ENCODE data around the gene UBE3D.
"Not testable (repeated sequence)": the region's sequence is repeated elsewhere in the genome, so short reads cannot be mapped to it uniquely, and the experiment has no call there.

The UBE3D gene

DNA sequence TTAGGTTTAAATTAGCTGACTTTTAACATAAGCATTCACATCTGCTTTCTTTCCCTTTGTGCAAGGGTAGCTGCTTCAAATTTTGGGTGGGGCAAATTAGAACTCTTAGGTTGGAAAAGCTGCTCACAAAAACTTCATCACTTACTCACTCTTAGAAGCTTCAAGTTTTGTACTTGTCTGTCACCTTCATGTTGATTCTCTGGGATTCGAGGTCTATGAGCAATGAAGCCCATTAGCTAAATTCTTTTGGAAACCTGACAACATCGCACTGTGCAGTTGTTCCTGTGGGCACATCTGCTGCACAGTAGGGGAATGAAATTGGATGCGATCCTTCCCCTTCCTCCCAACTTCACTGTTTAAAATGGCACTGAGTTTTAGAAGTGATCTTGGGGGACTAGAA, 156.1 kb downstream of the UBE3D start:
- DNase-seq (ENCODE audit: low read depth) = no peak

DNA sequence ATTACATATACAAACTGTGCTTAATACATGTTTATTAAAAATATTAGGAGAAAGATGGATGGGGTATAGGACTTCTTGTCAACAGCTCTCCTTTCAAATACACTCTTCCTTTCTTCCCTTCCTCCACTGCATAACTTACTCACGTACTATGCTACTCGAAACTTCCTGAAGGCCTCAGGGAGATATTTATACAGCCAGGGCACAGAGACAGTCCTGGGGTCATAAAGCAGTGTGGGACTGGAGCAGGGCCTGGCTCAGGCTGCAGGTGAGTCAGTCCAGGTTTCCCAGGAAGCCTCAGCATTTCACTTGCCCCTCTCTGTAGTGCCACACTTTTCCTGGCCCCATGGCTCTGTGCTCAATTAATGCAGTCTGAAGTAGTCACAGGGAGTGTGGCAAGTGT, 157.0 kb downstream of the UBE3D start:
- DNase-seq (ENCODE audit: low read depth) = no peak

- no peak for DNase-seq (ENCODE audit: low read depth)
Measured at GRCh38 chr6:82906951-82907350, 158.7 kb downstream of the UBE3D start.

- no peak for DNase-seq (ENCODE audit: low read depth)
Measured at GRCh38 chr6:82906489-82906888, 159.2 kb downstream of the UBE3D start.

DNA sequence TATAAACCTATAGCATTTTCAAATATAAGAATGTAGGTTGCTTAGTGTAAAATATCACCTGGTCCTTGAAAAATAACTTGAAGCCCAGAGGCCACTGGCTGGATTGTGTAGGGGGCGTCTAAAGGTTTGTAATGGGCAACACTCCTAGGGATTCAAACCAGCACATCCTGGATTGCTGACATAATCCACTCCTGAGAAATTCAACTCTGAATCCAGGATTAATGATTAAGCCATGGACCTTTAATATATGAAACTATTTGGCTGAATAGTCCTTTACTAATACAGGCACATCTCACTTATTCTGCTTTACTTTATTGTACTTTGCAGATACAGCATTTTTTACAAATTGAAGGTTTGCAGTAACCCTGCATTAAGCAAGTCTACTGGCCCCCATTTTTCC, 160.8 kb downstream of the UBE3D start:
- DNase-seq (ENCODE audit: low read depth) = no peak

DNA sequence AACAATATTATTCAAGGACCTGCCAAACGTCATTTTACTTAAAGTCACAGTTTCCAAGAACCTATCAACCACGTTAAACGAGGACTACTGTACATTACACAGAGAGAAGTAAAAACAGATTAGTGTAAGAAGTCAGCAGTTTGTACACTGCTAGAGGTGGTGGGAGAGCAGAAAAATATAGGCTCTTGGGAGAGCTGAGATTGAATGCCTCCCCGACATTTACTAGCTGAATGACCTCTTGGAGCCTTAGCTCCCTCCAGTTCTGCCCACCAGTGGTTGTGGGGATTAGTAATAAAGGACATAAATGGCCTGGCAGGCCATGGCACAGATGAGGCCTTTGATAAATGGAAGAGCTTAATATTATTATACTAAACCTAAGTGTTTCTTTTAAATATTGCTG, 161.4 kb downstream of the UBE3D start:
- no peak for DNase-seq (ENCODE audit: low read depth)

DNA sequence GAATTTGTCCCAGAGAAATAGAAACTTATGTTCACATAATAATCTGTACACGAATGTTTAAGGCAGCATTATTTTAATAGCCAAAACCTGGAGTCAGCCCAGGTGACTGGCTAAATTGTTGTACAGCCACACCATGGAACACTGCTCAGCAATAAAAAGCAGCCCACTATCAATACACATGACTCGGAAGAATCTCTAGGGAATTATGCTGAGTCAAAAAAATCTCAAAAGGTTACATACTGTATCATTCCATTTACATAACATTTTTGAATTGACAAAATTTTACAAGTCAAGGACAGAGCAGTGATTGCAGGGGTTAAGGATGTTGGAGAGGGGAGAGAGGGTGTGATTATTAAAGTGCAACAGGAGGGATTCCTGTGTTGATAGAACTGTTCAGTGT, 163.4 kb downstream of the UBE3D start:
- DNase-seq (ENCODE audit: low read depth) = no peak

DNA sequence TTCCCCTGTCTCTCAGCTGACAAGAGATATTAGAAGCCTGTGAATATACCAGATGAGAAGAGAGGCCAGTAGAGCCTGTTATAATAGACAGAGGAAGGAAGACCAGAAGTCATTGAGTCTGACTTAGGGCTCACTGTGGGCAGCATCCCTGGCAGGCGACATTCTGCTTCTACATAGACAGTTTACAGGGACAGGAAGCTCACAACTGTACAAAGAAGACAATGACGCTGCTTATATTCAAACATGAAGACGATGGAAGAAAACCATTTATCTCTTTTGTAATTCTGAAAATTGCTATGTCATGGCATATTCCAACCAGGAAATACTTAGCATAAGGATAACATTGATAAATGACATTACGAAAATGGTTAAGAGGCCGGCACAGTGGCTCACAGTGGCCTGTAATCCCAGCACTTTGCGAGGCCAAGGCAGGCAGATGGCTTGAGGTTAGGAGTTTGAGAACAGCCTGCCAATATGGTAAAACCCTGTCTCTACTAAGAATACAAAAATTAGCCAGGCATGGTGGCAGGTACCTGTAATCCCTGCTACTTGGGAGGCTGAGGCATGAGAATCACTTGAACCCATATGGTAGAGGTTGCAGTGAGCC, 170.9 kb downstream of the UBE3D start:
- no peak for DNase-seq (ENCODE audit: low read depth)

- no peak for DNase-seq (ENCODE audit: low read depth)
Measured at GRCh38 chr6:82893889-82894652, 171.6 kb downstream of the UBE3D start.

DNA sequence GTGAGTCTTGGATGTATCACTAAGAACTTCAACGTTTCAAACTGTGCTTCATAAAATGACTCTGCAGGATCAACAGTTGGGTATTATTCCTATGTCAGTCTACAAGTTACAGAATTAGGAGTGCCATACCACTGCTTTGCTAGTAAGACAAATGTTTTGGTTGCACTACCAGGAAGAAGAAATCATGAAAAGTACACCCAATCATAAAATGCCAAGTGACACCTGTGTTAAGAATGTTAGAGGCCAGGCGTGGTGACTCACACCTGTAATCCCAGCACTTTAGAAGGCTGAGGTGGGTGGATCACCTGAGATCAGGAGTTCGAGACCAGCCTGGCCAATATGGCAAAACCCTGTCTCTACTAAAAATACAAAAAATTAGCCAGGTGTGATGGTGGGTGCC, 174.1 kb downstream of the UBE3D start:
- DNase-seq (ENCODE audit: low read depth) = not testable (repeated sequence)

- no peak for DNase-seq (ENCODE audit: low read depth)
Measured at GRCh38 chr6:82891076-82891475, 174.6 kb downstream of the UBE3D start.

DNA sequence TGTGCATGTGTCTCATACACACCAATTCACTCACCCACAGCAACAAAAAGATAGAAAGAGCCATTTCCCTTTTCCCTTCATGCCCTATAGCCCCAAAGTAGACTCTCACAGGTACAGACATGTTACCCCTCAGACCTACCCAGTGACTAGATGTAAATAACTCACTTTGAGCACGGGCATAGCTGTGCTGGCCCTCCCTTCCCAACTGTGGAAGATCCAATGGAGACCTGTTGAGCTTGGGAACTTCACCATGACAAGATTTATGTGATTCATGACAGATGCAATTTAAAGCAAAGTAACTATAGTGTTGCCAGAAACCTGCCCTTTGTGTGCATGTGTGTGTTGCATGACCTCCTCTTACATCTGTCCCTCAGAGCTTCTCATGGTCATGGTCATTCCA, 175.4 kb downstream of the UBE3D start:
- DNase-seq (ENCODE audit: low read depth) = no peak

DNA sequence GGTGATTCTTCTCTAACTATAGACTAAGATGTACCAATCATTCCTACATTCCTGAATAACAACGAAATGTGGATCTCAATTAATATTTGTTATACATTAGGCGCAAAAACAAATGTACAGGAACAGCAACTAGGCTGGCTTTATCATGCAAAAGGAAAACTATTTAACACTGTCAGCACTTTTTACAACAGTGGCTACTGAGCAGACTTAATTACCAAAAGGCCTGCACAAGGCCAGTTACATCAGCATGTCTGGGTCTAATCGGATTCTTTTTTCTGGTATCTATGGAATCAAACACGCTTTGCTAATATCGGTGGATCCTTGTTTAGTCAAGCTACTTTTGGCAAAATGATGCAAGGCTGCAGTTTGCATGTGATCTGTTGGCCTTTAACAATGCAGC, 176.5 kb downstream of the UBE3D start:
- DNase-seq (ENCODE audit: low read depth) = no peak

DNA sequence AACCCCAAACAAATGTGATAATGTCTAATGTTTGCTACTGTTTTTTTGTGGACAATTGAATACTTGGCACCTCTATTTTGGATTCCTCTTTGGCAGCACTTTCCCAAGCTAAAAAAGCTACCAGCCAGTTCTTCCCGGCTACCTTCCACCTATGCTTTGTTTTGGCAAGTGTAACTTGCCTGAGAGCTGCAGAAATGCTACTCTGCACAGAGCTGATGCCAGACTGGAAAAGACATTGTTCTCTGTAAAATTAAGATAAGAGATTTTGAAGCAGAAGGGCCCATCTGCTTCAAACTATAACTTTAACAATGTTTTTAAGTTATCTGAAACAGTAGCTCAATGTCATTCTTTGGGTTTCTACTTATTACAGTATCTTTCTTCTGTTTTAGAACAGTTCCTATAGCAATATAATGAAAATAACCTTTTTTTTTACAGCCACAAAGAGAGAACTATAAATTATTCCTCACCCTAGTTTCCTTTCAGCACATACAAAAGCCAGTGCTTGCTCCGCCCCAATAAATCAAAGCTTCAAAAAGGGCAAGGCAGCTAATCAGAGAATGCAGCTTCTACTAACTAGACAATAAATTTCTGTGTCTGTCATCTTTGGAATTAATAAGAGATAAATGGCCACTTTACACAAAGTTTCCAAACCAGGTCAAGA, 183.1 kb downstream of the UBE3D start:
- no peak for DNase-seq (ENCODE audit: low read depth)

DNA sequence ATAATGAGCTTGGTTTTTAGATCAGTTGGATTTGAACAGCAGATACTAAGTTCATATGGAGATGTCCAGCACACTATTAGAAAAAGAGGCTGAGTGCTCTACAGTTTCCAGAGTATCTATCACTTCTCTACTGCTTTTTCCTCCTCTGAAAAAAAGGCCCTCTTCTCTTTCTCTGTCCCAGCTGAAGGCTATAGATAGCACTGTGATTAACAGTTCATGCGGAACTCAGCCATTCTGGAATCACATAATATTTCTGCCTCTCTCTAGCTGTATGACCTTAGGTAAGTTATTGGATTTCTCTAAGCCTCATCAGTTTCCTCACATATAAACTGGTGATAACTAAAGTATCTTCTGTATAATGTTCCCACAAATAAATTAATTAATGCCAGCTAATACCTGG, 184.1 kb downstream of the UBE3D start:
- no peak for DNase-seq (ENCODE audit: low read depth)

DNA sequence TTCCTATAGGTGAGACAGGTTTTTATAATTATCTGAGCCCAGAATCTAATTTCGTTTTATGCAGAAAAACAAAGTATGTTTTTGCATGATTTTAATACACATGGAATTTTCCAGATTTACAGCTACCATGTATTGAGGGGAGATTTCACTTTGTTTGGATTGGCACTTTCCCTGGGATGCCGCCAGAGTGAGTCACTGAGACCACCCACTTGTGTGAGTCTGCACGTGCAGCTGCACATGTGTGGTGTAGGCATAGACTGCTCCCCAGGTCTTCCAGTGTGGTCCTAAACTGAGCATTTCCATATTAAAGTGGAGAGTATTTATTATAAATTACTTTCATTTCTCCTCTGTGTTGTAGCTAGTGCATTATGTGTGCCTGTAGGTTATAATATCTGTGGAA, 186.8 kb downstream of the UBE3D start:
- DNase-seq (ENCODE audit: low read depth) = no peak

DNA sequence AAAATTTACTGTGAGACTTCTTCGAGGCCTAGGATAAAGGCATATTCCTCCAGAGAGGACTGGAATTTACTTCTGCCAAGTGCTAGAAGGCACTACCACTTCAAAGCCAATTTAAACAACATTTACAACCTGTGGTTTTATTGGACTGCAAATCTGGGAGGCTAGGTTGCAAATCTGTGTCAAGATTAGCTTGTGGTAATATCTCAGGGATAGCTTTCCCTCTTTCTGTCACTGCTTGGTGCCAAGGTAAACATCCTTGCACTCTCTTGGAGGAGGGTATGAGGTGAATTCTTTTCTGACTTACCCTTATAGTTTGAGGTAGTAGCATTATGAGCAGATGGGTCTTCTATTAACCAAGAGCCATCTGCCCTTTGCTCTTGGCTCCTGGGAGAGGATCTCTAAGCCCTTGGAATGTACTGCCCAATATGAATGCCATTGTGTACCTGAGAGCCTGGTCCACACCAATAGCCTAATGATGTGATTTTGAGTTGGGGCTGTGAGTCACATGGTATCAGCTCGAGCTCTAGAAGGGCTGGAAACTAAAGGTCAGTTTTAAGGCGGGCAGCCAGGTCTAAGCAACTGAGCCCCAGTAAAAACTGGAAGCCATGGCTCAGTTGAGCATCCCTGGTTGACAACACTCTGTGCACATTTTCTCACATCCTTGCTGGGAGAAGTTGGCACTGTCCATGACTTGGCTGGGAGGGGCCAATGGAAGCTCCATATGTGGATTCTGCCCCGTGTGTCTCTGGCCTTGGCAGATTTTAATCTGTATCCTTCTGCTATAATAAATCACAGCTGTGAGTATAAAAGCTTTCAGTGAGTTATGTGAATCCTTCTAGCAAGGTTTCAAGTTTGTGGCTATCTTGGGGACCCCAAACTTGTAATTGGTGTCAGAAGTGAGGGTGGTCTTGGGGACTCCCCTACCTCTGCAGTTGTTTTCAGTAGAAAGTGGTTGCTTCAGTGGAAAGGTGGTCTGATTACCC, 188.1 kb downstream of the UBE3D start:
- no peak for DNase-seq (ENCODE audit: low read depth)

- no peak for DNase-seq (ENCODE audit: low read depth)
Measured at GRCh38 chr6:82875573-82876185, 190.0 kb downstream of the UBE3D start.

DNA sequence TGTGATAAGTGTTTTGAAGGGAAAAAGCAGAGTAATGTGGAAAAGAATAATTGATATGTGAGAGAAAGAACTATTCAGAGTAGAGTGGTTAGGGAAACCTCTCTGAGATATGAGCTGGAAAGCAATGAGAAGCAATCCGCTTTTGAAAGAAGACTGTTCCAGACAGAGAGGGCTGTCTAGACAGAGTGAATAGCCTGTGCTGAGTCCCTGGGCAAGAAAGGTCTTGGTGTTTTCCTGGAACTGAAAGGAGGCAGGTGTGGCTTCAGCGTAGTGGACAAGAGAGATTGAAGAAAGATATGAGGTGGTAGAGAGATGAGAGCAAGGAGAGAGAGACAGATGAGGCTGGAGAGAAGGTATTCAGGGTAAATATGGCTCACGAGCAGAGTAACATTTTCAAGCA, 190.8 kb downstream of the UBE3D start:
- no peak for DNase-seq (ENCODE audit: low read depth)

- DNase-seq (ENCODE audit: low read depth) = no peak
Measured at GRCh38 chr6:82872185-82872584, 193.5 kb downstream of the UBE3D start.

- no peak for DNase-seq (ENCODE audit: low read depth)
Measured at GRCh38 chr6:82870582-82871172, 195.0 kb downstream of the UBE3D start.
